Ishikawa (cell line): ENCODE results near the gene FLYWCH1.

Experiments used
- CEBPB ChIP-seq: IDR thresholded peaks from 2 replicates; pipeline ENCODE4 v1.6.1; 2012
- CREB1 ChIP-seq: IDR thresholded peaks from 2 replicates; pipeline ENCODE4 v1.6.1; 2012; ENCODE audit warnings: low read depth
- EGR1 ChIP-seq: IDR thresholded peaks from 2 replicates; pipeline ENCODE4 v1.6.1; 2012
- EP300 ChIP-seq: IDR thresholded peaks from 2 replicates; pipeline ENCODE4 v1.6.1; 2012; ENCODE audit warnings: borderline replicate concordance
- FOXM1 ChIP-seq: IDR thresholded peaks from 2 replicates; pipeline ENCODE4 v1.6.1; 2012; ENCODE audit warnings: low read depth, borderline replicate concordance
- NFIC ChIP-seq: IDR thresholded peaks from 2 replicates; pipeline ENCODE4 v1.6.1; 2012
- RAD21 ChIP-seq: IDR thresholded peaks from 2 replicates; pipeline ENCODE4 v1.6.1; 2012; ENCODE audit warnings: low read depth
- TAF1 ChIP-seq: IDR thresholded peaks from 2 replicates; pipeline ENCODE4 v1.6.1; 2012; ENCODE audit warnings: low read depth, mild to moderate bottlenecking
- TCF12 ChIP-seq: IDR thresholded peaks from 2 replicates; pipeline ENCODE4 v1.6.1; 2012; ENCODE audit warnings: low read depth
- TEAD4 ChIP-seq: IDR thresholded peaks from 2 replicates; pipeline ENCODE4 v1.6.1; 2012
- YY1 ChIP-seq: IDR thresholded peaks from 2 replicates; pipeline ENCODE4 v1.6.1; 2012; ENCODE audit warnings: low read depth
- ZBTB7A ChIP-seq: IDR thresholded peaks from 2 replicates; pipeline ENCODE4 v1.6.1; 2012; ENCODE audit warnings: low read depth
- TF ChIP-seq, protein P1 (sequence below): IDR thresholded peaks from 2 replicates; pipeline ENCODE4 v1.6.1; 2012
- TF ChIP-seq, protein P2 (sequence below): IDR thresholded peaks from 2 replicates; pipeline ENCODE4 v1.6.1; 2012
- TF ChIP-seq, protein P3 (sequence below): IDR thresholded peaks from 2 replicates; pipeline ENCODE4 v1.6.1; 2012; ENCODE audit warnings: low read depth, mild to moderate bottlenecking

FLYWCH1 gene

DNA sequence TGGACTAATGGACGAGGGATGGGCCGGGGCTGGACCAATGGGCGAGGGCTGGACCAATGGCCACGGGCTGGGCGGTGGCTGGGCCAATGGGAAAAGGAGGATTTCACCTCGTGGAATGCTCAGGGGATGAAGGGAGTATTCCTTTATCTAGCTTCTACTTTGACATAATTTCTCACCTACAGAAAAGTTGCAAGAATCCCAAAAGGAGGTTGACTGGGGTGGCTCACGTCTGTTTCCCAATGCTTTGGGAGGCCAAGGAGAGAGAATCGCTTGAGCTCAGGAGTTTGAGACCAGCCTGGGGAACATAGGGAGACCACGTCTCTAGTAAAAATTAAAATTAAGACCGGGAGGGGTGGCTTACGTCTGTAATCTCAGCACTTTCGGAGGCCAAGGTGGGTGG lies 5.7 kb upstream of the FLYWCH1 start:
- TF ChIP-seq YY1 (no peak), FOXM1 (no peak), EP300 (no peak)
- TF ChIP-seq, protein P1, sequence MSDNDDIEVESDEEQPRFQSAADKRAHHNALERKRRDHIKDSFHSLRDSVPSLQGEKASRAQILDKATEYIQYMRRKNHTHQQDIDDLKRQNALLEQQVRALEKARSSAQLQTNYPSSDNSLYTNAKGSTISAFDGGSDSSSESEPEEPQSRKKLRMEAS, result 0 out of 2 replicates have a peak, but pooled peaks have one; percentile 24

DNA sequence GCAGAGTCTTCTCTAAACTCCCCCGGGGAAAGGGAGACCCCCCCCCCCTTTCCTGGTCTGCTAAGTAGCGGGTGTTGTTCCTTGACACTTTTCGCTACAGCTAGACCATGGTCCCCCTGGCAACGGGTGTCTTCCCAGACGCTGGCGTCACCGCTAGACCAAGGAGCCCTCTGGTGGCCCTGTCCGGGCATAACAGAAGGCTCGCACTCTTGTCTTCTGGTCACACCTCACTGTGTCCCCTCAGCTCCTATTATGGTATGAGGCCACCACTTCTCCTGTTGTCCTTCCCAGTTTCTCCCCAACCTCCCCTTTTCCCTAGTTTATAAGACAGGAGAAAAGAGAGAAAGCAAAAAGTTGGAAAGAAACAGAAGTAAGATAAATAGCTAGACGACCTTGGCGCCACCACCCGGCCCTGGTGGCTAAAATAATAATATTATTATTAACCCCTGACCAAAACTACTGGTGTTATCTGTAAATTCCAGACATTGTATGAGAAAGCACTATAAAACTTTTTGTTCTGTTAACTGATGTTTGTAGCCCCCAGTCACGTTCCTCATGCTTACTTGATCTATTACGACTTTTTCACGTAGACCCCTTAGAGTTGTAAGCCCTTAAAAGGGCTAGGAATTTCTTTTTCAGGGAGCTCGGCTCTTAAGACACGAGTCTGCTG lies 4.5 kb upstream of the FLYWCH1 start:
- peak; percentile 46 for TF ChIP-seq RAD21

DNA sequence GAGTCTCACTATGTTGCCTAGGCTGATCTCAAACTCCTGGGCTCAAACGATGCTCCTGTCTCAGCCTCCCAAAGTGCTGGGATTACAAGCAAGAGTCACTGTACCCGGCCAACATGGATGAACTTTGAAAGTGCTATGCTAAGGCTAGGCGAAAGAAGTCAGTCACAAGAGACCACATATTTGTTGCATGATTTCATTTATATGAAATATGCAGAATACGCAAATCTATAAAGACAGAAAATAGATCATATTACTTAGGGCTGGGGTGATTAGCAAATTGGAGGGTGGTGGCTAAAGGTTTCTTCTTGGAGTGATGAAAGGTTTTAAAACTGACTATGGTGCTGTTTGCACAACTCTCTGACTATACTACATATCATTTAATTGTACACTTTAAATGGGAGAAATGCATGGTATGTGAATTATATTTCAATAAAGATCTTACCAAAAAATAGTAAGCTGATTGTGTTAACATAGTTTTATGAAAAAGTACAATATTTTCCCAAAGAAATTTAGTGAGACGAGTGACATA lies 1.2 kb upstream of the FLYWCH1 start:
- TF ChIP-seq TCF12 (no peak), ZBTB7A (no peak), RAD21 (no peak), TEAD4 (no peak), NFIC (no peak), EGR1 (no peak), EP300 (no peak), YY1 (no peak), TAF1 (no peak), CREB1 (no peak), CEBPB (no peak), FOXM1 (no peak)
- TF ChIP-seq, protein P1, result no peak
- TF ChIP-seq, protein P2, sequence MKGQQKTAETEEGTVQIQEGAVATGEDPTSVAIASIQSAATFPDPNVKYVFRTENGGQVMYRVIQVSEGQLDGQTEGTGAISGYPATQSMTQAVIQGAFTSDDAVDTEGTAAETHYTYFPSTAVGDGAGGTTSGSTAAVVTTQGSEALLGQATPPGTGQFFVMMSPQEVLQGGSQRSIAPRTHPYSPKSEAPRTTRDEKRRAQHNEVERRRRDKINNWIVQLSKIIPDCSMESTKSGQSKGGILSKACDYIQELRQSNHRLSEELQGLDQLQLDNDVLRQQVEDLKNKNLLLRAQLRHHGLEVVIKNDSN, result no peak
- TF ChIP-seq, protein P3, sequence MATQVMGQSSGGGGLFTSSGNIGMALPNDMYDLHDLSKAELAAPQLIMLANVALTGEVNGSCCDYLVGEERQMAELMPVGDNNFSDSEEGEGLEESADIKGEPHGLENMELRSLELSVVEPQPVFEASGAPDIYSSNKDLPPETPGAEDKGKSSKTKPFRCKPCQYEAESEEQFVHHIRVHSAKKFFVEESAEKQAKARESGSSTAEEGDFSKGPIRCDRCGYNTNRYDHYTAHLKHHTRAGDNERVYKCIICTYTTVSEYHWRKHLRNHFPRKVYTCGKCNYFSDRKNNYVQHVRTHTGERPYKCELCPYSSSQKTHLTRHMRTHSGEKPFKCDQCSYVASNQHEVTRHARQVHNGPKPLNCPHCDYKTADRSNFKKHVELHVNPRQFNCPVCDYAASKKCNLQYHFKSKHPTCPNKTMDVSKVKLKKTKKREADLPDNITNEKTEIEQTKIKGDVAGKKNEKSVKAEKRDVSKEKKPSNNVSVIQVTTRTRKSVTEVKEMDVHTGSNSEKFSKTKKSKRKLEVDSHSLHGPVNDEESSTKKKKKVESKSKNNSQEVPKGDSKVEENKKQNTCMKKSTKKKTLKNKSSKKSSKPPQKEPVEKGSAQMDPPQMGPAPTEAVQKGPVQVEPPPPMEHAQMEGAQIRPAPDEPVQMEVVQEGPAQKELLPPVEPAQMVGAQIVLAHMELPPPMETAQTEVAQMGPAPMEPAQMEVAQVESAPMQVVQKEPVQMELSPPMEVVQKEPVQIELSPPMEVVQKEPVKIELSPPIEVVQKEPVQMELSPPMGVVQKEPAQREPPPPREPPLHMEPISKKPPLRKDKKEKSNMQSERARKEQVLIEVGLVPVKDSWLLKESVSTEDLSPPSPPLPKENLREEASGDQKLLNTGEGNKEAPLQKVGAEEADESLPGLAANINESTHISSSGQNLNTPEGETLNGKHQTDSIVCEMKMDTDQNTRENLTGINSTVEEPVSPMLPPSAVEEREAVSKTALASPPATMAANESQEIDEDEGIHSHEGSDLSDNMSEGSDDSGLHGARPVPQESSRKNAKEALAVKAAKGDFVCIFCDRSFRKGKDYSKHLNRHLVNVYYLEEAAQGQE, result no peak

DNA sequence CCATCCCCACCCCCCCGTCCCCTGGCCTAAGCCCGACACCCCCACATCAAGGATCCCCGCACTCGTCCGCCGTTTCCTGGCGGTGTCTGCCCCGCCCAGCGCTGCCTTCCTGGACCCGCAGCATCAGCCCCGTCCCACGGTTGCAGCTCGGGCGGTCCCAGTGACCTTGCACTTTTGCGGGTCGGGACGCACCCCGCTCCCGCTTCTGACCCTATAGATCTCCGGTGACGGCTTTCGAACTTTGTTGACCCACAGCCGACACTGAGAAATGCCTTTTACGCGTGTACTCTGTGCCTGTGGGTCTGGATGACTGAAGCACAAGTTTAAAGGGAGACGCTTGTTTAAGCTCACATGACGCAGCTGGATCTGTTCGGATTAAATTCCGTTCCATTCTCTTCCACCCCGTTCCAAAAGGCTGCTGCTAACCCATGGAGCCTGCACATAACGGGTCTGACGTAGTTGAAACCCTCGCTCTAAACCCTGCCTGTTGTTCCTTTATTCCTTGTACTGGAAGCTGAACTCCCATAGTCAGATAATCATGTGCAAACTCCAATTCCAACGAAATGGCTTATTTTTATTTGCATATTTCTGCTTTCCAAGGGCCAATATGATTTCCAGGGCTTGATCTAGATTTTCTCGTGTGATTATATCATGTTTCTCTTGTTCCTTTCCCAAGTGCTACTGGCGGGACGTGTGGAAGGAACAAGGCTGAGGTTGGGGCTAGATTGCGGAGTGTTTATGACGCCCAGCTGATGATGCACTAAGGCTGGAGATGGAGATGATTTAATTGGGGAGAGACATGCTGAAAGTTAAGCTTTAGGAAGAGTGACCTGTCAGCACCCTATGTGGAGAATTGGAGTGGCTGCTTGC lies 834 bp downstream of the FLYWCH1 start:
- TF ChIP-seq YY1 (no peak), RAD21 (no peak), CEBPB (no peak), EGR1 (no peak), ZBTB7A (no peak), EP300 (no peak), FOXM1 (no peak), NFIC (no peak), CREB1 (no peak), TEAD4 (no peak; the same call in 1 of the 2 replicates), TAF1 (no peak), TCF12 (no peak)
- TF ChIP-seq, protein P2, result no peak
- TF ChIP-seq, protein P3, result no peak
- TF ChIP-seq, protein P1, result no peak; the same call in 1 of the 2 replicates

DNA sequence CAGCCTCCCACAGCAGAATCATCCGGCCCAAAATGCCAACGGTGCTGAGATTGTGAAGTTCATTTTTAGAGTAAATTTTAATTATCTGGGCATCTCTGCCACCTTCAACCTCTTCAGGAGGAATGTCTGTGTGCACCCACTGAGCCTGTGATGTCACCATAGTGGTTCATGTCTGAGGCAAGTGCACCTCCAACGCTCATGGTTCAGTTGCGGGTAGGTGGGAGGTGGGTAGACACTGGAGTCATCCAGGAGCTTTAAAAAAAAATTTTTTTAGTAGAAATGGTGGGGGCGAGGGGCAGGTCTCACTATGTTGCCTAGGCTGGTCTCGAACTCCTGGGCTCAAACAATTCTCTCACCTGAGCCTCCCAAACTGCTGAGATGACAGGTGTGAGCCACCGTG lies 1.9 kb downstream of the FLYWCH1 start:
- no peak for TF ChIP-seq TEAD4
- TF ChIP-seq, protein P1, result no peak
- no peak for TF ChIP-seq EP300
- TF ChIP-seq FOXM1, result no peak
- TF ChIP-seq, protein P2, result no peak
- TF ChIP-seq YY1, result no peak
- no peak for TF ChIP-seq ZBTB7A
